Measurements from ENCODE around the gene MEFV.

DNA sequence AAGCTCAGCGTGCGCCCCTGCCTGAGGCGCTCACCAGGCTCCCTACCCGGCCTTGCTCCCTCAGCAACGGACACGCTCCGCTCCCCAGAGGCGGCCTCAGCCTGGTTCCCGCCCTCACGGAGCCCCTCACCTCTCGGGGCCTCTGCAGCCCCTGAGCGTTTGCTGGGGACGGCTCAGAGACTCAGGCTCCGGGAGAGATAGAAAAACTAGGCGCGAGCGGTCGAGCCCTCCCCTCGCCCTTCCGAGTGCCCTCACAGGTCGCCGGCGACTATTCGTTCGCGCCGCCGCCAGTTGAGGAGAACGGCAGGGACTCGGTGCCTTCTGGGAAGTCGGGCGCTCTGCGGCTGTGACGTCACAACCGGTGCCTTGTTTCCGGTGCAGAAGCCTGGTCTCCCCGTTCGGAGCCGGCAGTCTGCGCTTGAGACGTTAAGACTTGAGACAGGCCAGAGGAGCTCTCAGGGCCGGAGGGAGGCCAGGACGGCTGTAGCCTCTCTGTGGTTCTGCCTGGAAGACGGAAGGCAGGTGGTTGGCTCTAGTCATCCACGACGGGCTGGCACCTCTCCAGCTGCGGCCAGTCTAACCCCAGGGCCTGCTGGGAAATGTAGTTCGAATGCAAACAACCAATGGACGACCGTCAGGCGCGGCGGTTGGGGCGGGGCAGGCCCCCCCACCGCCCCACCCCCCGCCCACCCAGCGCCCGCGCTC lies 21.4 kb downstream of the MEFV start, which contains the start of gene ZNF200:
- TF ChIP-seq EZH2 (IDR thresholded peaks at IDR 0.05; ENCODE audit: borderline replicate concordance, low read depth, low read length, severe bottlenecking), result no peak
- TF ChIP-seq, protein P1, sequence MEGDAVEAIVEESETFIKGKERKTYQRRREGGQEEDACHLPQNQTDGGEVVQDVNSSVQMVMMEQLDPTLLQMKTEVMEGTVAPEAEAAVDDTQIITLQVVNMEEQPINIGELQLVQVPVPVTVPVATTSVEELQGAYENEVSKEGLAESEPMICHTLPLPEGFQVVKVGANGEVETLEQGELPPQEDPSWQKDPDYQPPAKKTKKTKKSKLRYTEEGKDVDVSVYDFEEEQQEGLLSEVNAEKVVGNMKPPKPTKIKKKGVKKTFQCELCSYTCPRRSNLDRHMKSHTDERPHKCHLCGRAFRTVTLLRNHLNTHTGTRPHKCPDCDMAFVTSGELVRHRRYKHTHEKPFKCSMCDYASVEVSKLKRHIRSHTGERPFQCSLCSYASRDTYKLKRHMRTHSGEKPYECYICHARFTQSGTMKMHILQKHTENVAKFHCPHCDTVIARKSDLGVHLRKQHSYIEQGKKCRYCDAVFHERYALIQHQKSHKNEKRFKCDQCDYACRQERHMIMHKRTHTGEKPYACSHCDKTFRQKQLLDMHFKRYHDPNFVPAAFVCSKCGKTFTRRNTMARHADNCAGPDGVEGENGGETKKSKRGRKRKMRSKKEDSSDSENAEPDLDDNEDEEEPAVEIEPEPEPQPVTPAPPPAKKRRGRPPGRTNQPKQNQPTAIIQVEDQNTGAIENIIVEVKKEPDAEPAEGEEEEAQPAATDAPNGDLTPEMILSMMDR (IDR thresholded peaks at IDR 0.05; ENCODE audit: extremely low read depth in 1 of 2, insufficient read depth in 1 of 2, low read depth in 1 of 2, low read length in 2 of 2), result no peak
- TF ChIP-seq MYC (IDR thresholded peaks at IDR 0.05; ENCODE audit: low read depth, low read length), result no peak
- peak; percentile 65 for TF ChIP-seq POLR2A (IDR thresholded peaks at IDR 0.05; ENCODE audit: low read depth, low read length)
- TF ChIP-seq FOS (IDR thresholded peaks at IDR 0.05; ENCODE audit: borderline replicate concordance, insufficient read depth, low read length), result no peak
- TF ChIP-seq POLR2AphosphoS5 (IDR thresholded peaks at IDR 0.05; ENCODE audit: insufficient read depth, low read depth, low read length), result peak; percentile 77
- no peak for TF ChIP-seq JUN (IDR thresholded peaks at IDR 0.05; ENCODE audit: borderline replicate concordance, insufficient read depth, insufficient read length, low read depth)
- no peak for TF ChIP-seq GATA2 (IDR thresholded peaks at IDR 0.05; ENCODE audit: insufficient read depth, insufficient read length, low read depth, low read length)
